GM15510 (cell line): ENCODE measurements around the gene NXPH4.

Experiments used
- POLR2A ChIP-seq: IDR thresholded peaks from 3 replicates; pipeline ENCODE4 v1.6.1; 2011; ENCODE audit warnings: borderline replicate concordance; ENCODE audit not compliant: insufficient read length; ENCODE audit errors: extremely low read depth

The NXPH4 gene

DNA sequence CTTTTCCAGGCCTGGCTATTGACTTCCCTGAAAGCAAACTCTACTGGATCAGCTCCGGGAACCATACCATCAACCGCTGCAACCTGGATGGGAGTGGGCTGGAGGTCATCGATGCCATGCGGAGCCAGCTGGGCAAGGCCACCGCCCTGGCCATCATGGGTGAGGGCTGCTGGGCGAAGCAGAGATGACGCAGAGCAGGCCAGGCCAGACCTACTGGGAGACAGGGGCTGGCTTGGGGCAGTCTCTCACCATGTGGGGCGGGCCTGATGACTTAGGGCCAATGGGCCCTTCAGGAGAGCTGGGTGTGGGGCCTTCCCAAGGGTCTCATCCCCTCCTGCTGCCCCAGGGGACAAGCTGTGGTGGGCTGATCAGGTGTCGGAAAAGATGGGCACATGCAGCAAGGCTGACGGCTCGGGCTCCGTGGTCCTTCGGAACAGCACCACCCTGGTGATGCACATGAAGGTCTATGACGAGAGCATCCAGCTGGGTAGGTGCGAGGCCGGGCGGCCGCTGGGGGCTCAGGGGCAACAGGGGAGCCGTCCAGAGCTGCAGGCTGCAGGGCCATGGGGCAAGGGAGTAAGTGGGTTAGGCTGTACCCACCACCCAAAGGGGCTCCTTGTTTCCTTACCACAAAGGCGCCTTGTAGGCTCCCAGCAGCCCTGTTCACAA lies 36.1 kb upstream of the NXPH4 start:
- no peak for TF ChIP-seq POLR2A

DNA sequence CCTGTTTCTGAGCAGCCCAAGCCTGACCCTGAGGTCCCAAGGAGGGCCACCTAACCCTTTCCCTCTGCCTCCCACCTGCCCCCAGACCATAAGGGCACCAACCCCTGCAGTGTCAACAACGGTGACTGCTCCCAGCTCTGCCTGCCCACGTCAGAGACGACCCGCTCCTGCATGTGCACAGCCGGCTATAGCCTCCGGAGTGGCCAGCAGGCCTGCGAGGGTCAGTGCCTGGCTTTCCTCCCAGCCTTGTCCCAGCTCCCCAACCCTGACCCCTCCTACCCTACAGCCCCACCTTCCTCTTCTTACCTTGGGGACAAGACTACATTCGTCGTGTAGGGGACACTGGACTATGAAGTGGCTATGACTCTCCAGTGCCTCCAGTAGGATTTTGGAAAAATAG lies 35.5 kb upstream of the NXPH4 start:
- no peak for TF ChIP-seq POLR2A

DNA sequence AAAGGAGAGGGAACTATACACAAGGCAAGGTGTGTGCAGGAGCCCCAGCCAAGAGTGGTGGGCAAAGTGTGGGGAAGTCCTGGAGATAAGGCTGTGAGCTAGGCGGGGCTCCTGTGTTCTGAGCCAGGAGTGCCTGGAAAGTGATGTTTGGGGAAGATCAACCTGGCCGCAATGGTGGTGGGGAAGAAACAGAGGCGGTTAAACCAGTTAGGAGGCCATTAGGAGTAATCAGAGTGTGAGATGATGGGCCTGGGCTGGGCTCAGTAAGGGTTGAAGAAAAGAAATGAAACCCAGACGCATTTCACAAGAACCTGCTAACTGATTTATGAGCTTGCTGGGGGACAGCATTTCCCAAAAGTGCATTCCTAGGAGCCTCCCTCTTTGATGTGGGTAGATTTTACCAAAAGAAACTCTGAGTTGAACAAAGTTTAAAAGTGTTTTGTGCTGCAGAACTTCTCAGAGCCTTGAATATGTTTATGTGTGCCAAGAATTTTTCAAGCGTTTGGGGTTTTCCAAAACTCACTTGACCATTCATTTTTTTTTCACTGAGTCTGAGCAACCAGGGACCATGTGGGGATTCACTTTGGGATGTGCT lies 34.9 kb upstream of the NXPH4 start:
- TF ChIP-seq POLR2A, result no peak

DNA sequence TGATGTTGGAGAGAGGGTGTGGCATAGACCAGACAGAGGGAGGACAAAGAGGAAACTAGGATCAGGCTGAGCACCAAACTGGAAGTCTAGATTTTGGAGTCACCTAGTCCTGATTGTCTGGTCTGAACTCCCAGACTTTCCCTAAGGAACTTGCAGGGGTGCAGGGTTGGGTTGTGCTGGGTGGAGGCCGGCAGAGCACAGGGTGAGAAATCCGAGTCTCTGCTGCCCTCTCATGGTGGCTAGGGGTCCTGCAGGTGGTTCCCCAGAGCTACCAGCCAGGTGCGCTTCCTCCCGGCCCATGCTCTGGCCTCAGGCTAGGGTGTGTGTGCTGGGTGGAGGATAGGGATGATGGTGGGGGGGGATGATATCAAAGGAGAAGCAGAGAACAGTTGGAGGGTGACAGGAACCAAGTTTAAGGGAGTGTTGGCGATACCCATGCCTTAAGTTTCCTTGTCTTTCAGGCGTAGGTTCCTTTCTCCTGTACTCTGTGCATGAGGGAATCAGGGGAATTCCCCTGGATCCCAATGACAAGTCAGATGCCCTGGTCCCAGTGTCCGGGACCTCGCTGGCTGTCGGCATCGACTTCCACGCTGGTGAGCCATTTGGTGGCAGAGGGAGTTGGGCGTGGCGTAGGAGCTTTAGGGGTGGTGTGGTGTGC lies 33.5 kb upstream of the NXPH4 start:
- no peak for TF ChIP-seq POLR2A

DNA sequence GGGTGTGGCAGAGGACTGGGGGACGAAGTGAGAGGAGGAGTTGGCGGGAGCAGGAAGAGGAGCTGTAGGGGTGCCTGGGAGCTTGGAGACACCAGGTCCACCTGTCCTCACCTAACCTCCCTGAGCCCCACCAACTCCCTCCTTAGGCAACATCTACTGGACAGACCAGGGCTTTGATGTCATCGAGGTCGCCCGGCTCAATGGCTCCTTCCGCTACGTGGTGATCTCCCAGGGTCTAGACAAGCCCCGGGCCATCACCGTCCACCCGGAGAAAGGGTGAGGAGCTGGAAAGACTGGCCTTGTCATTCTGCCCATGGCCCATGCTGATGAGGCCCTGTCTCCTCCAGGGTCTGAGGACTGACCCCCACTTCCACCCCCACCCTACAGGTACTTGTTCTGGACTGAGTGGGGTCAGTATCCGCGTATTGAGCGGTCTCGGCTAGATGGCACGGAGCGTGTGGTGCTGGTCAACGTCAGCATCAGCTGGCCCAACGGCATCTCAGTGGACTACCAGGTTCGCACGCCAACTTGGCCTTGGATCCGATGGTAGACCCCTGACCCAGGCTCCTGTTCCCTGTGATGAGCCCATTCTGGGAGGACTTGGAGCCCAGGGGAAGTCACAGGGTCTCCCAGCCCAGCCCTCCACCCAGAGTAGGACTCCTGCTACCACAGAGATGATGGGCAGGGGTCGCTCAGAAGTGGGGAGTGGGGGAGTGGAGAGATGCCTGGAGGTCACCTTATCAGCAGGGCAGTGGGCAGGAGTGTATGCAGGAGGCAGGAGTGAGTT lies 32.5 kb upstream of the NXPH4 start:
- TF ChIP-seq POLR2A, result no peak

DNA sequence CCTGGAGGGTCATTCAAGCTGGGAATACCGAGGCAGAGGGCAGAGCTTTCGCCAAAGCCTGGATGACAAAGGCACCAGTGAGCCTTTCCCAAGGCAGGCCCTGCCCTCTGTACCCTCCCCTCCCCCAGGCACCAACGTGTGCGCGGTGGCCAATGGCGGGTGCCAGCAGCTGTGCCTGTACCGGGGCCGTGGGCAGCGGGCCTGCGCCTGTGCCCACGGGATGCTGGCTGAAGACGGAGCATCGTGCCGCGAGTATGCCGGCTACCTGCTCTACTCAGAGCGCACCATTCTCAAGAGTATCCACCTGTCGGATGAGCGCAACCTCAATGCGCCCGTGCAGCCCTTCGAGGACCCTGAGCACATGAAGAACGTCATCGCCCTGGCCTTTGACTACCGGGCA lies 31.2 kb upstream of the NXPH4 start:
- no peak for TF ChIP-seq POLR2A

DNA sequence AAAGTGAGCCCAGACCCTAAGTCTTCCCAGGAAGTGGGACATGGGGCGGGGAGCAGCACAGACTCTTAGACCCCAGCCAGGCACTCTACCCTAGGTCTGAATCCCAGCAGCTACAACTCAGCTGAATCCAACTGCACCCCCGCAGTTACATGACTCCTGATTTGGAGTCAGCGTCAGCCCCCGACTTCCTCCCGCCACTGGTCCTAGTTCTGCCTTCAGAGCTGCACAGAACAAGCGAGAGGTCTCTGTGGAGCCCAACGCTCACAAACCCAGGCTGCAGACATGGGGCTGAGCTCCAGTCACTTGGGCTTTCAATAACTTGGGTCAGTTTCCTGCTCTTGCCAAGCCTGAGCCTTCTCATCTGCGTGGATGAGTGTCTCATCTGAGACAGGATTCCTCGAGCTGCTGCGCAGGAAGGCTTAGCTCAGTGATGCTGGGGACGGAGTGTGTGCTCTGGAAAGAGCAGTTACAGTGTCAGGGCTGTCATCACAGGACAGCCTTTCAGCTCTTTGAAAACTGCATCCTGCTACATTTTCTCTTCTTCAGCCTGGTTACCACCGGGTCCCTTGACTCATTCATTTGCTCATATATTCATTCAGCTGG lies 30.6 kb upstream of the NXPH4 start:
- no peak for TF ChIP-seq POLR2A

DNA sequence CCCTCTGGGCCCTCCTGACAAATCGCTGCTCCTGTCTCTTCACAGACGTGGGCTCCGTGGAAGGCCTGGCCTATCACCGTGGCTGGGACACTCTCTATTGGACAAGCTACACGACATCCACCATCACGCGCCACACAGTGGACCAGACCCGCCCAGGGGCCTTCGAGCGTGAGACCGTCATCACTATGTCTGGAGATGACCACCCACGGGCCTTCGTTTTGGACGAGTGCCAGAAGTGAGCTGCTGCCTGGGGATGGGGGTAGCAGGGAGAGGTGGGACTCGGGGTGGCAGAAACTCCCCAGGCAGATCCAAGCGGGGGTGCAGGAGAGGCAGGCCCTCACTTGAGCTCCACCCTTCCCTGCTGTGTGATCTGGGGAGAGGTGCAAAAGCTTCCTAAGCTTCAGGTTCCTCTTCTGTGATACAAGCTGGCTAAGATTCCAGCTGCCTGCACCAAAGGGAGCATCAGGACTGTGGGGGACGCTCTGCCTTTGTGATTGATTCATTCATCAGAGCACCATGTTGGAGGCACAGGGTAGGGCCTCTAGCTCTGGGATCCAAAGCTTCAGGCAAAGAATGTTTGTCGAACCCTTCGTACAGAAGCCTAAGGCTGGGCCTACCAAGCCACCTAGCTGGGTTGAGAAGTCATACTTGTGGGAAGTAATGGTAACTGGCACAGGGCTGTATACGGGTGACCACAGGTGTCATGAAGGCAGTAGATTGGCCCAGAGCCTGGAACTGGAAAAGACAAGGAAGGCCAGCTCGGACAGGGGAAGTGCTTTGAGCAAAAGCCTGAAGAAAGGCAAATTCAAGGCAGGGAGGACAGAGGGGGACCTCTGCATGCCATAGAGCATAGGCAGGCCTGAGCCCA lies 29.1 kb upstream of the NXPH4 start:
- no peak for TF ChIP-seq POLR2A

DNA sequence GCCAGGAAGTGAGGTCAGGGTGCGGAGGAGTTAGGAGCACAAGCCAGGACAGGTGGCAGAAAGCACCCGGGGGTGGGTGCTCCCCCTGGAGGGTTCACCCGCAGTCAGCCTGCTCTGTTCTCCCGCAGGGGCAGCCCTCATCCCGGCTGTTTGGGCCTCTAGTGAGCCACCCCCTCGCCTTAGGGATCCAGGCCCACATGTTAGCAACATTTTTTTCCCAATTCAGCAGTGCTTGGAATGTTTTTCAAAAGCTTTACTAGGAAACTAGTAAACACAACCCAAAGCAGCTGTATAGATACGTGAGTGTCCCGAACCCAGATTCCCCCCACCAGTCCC lies 28.5 kb upstream of the NXPH4 start:
- TF ChIP-seq POLR2A, result no peak

DNA sequence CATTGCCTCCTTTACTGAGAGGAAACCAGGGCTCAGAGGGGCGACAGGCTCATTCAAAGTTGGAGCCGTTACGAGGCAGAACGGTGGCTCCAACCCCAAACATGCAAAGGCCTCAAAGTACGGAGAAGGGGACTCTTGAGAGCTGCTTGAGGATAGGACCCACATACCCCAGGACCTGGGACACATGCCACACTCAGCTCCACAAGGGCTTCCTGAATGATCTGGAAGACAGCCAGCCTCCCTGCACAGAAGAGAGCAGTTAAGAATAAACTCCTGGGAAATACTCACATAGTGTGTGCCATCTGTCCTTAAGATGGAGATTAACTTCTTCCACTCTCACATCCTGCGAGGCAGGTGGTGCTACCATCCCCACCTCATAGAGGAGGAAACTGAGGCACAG lies 26.6 kb upstream of the NXPH4 start:
- TF ChIP-seq POLR2A, result no peak

DNA sequence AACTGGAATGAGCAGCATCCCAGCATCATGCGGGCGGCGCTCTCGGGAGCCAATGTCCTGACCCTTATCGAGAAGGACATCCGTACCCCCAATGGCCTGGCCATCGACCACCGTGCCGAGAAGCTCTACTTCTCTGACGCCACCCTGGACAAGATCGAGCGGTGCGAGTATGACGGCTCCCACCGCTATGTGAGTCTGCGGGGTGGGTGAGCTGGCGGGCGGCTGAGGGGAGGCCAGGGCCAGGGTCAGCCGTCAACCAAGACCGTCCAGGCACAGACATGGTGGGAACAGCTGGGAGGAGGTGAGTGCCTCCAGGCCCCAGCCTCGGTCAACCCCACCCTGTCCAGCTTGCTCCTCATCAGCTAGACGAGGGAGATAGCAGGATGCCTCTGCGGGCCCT lies 25.8 kb upstream of the NXPH4 start:
- no peak for TF ChIP-seq POLR2A

DNA sequence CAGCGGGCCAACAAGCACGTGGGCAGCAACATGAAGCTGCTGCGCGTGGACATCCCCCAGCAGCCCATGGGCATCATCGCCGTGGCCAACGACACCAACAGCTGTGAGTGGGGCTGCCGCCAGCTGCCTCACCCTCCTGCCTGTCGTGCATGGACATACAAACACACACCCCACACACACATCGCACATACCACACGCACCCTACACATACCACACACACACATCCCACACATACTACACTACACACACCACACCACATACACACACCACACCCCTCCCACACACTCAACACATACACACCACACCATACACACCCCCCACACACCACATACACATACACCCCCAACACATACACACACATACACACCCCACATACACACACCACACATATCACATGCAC lies 25.2 kb upstream of the NXPH4 start:
- TF ChIP-seq POLR2A, result no peak

DNA sequence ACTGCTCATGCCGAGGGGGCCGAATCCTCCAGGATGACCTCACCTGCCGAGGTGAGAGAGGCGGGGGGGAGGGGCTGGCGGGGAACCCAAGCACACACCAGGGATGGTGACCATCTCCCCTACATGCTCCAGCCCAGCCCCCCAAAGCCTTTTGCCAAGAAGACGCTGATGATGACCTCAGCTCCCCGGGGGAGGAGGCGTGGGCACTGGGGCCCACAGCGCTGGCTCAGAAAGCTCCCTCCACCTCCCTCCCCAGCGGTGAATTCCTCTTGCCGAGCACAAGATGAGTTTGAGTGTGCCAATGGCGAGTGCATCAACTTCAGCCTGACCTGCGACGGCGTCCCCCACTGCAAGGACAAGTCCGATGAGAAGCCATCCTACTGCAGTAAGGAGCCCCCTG lies 23.7 kb upstream of the NXPH4 start:
- TF ChIP-seq POLR2A, result no peak

DNA sequence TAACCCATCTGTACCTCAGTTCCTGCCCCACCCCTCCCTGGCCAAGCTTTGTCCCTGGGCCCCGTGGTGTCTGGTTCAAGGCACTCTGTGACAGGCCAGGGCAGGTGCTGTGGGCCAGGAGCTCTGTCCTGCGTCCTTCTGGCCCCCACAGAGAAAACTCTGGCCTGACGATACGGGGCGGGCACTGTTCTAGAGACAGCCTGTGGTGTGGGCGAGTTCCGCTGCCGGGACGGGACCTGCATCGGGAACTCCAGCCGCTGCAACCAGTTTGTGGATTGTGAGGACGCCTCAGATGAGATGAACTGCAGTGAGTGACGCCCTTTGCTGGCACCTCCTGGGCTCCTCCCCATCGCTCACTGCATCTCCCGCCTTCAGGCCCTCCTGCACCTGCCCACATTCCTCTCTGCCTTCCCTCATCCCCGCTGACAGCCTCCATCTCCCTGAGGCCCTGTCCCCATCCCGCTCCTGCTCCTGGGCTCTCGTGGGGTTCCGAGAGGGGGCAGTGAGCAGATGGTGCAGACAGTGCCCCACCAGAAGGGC lies 22.8 kb upstream of the NXPH4 start:
- TF ChIP-seq POLR2A, result no peak
